Osteocyte (in vitro differentiated cells): ENCODE results near the gene SPECC1. TPM values are rescaled to one million over a fixed set of nuclear protein-coding genes. Genes with fewer than 3 reads are reported as not detected.
"Not testable (repeated sequence)": the region's sequence is repeated elsewhere in the genome, so short reads cannot be mapped to it uniquely, and the experiment has no call there.

Experiments used
- DNase-seq: peaks from one replicate; pipeline ENCODE4 v3.0.0; 2021; ENCODE audit warnings: mixed read lengths; ENCODE audit not compliant: unreplicated experiment; ENCODE audit errors: extremely low spot score
- H3K27ac Mint-ChIP-seq: one replicate; pipeline ENCODE4 v1.8.0; 2021; ENCODE audit warnings: mild to moderate bottlenecking, mixed read lengths; ENCODE audit not compliant: unreplicated experiment
- H3K27me3 Mint-ChIP-seq: one replicate; pipeline ENCODE4 v1.8.0; 2021; ENCODE audit warnings: mixed read lengths; ENCODE audit not compliant: unreplicated experiment
- H3K36me3 Mint-ChIP-seq: one replicate; pipeline ENCODE4 v1.8.0; 2021; ENCODE audit warnings: mixed read lengths; ENCODE audit not compliant: unreplicated experiment
- H3K4me1 Mint-ChIP-seq: one replicate; pipeline ENCODE4 v1.8.0; 2021; ENCODE audit warnings: mixed read lengths; ENCODE audit not compliant: unreplicated experiment
- H3K4me3 Mint-ChIP-seq: one replicate; pipeline ENCODE4 v1.8.0; 2021; ENCODE audit warnings: mild to moderate bottlenecking, moderate library complexity, mixed read lengths; ENCODE audit not compliant: unreplicated experiment
- H3K9me3 Mint-ChIP-seq: one replicate; pipeline ENCODE4 v1.8.0; 2021; ENCODE audit warnings: mixed read lengths; ENCODE audit not compliant: unreplicated experiment
- total RNA-seq: library from RNA; stranded (reverse); gene quantifications from 2 replicates; pipeline ENCODE4 v1.2.1, GENCODE V29; 2021
- TF ChIP-seq, protein P1 (sequence below): fragments of 200-600 bp; sonication (generic); IDR thresholded peaks from 2 replicates; pipeline ENCODE4 v1.5.0; 2021; ENCODE audit warnings: antibody characterized with exemption, mild to moderate bottlenecking, moderate library complexity

SPECC1 gene
- total RNA-seq, 1 donor from 2014 or later, result 12.1 TPM

DNA sequence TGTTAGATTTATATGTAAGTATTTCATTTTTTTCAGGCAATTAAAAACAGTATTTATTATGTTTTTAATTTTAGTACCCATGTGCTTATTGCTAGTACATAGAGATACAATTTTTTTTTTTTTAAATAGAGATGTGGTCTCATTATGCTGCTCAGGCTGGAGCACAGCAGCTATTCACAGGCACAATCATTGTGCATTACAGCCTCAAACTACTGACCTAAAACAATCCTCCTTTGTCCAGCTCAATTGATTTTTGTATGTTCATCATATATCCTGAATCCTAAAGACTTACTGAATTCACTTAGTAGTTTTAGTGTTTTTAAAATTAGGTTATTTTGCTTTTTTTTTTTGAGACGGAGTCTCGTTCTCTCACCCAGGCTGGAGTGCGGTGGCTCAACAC lies 26.3 kb downstream of the SPECC1 start:
- H3K27me3 Mint-ChIP-seq, result peaks cover 53% of the 10 kb centered on the region
- H3K9me3 Mint-ChIP-seq, result no peaks in the 10 kb centered on the region
- no peak overlapping the region for H3K27ac Mint-ChIP-seq
- no peaks in the 10 kb centered on the region for H3K4me1 Mint-ChIP-seq
- DNase-seq, result no peak
- no peaks in the 10 kb centered on the region for H3K36me3 Mint-ChIP-seq
- no peak overlapping the region for H3K4me3 Mint-ChIP-seq
- TF ChIP-seq, protein P1, sequence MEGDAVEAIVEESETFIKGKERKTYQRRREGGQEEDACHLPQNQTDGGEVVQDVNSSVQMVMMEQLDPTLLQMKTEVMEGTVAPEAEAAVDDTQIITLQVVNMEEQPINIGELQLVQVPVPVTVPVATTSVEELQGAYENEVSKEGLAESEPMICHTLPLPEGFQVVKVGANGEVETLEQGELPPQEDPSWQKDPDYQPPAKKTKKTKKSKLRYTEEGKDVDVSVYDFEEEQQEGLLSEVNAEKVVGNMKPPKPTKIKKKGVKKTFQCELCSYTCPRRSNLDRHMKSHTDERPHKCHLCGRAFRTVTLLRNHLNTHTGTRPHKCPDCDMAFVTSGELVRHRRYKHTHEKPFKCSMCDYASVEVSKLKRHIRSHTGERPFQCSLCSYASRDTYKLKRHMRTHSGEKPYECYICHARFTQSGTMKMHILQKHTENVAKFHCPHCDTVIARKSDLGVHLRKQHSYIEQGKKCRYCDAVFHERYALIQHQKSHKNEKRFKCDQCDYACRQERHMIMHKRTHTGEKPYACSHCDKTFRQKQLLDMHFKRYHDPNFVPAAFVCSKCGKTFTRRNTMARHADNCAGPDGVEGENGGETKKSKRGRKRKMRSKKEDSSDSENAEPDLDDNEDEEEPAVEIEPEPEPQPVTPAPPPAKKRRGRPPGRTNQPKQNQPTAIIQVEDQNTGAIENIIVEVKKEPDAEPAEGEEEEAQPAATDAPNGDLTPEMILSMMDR, result no peak

DNA sequence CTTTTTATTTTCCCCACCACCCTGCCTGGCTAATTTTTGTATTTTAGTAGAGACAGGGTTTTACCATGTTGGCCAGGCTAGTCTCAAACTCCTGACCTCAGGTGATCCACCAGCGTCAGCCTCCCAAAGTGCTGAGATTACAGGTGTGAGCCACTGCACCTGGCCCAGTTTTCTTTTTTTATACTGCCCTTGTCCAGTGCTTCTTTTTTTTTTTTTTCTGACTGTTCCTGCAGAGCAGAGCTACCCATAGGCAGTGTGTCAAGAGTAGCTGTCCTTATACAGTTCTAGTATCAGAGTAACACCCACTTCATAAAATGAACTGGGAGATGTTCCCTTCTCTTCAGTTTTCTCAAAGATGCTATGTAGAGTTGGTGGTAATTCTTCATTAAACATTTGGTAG lies 28.1 kb downstream of the SPECC1 start:
- H3K9me3 Mint-ChIP-seq, H3K4me1 Mint-ChIP-seq, H3K4me3 Mint-ChIP-seq, DNase-seq, H3K36me3 Mint-ChIP-seq, H3K27ac Mint-ChIP-seq: not testable (repeated sequence)
- H3K27me3 Mint-ChIP-seq, result peaks cover 46% of the 10 kb centered on the region

DNA sequence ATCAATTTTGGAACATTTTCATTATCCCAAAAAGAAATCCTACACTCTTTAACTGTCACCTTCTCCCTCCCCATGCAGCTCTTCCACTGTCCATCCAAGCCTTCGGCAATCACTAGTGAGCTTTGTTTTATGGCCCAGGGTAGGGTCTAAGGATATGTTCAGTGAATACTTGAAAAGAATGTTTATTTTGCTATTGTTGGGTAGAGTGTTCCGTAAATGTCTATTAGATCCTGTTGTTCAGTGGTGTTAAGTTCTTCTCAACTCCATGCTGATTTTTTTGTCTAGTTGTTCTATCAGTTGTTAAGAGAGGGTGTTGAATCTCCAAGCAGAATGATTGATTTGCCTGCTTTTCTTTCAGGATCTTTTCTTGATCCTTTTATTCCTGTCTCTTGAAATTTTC lies 29.9 kb downstream of the SPECC1 start:
- Mint-ChIP-seq H3K27ac (no peak overlapping the region), H3K27me3 (peaks cover 53% of the 10 kb centered on the region), H3K4me3 (no peak overlapping the region), H3K36me3 (no peaks in the 10 kb centered on the region), H3K4me1 (no peaks in the 10 kb centered on the region), H3K9me3 (no peaks in the 10 kb centered on the region)
- TF ChIP-seq, protein P1, result no peak
- DNase-seq, result no peak

DNA sequence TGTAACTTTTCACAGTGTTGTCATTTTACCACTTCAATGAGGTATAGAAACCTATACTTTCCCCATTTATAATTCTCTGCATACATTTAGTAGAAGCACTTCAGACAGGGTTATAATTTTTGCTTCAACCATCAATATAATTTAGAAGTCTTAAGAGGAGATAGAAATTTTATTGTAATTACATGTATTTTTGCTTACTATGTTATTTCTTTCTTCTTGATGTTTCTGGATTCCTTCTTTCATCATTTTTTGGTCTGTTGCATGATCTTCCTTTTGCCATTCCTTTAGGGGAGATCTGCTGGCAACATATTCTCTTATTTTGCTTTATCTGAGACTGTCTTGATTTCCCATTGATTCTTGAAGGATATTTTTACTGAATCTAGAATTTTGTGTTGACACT lies 31.1 kb downstream of the SPECC1 start:
- Mint-ChIP-seq H3K9me3 (no peaks in the 10 kb centered on the region), H3K36me3 (no peaks in the 10 kb centered on the region), H3K27me3 (peaks cover 49% of the 10 kb centered on the region), H3K4me3 (no peak overlapping the region), H3K27ac (no peak overlapping the region), H3K4me1 (no peaks in the 10 kb centered on the region)
- DNase-seq, result no peak
- TF ChIP-seq, protein P1, result no peak

DNA sequence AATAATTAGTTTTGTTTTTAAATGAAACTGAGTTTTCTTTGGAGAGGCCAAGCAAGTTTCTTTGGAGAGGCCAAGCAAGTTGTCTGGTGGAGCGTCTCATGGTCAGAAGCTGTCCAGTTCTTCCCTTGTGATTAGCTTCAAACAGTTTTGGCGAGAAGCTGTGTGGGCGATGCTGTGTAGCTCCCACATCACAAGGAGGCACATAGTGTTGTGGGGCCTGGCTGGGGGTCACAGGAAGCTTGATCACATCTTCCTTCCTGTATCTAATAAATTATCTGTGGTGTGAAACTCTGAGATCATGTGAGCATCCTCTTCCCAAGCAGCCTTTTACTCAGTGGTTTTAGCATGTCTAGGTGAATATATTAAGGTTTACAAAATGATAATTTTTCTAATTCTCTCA lies 33.9 kb downstream of the SPECC1 start:
- Mint-ChIP-seq H3K4me1 (no peaks in the 10 kb centered on the region), H3K36me3 (no peaks in the 10 kb centered on the region), H3K27me3 (peaks cover 50% of the 10 kb centered on the region), H3K9me3 (no peaks in the 10 kb centered on the region), H3K27ac (no peak overlapping the region), H3K4me3 (no peak overlapping the region)
- TF ChIP-seq, protein P1, result no peak
- no peak for DNase-seq

DNA sequence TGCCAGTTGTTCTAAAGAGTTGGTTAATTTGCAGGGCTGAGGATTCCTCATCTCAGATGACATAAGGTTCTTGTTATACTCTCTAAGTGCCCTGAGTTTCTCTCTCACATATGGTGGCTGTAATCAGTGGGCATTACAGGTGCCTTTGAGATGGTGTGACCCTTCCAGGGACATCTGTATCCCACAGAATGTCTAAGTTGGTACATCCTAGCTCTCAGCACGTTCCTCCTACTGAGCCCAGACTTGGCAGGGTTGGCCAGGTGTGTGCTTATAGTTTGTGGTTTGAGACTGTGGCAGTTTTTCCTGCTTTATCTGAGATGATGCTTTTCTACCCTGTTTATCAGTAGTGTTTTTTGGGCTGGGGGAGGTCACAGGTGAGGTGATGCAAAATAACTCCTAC lies 36.3 kb downstream of the SPECC1 start:
- Mint-ChIP-seq H3K4me1 (no peaks in the 10 kb centered on the region), H3K27me3 (peaks cover 43% of the 10 kb centered on the region), H3K27ac (no peak overlapping the region), H3K4me3 (no peak overlapping the region), H3K9me3 (no peaks in the 10 kb centered on the region), H3K36me3 (no peaks in the 10 kb centered on the region)
- DNase-seq, result no peak
- TF ChIP-seq, protein P1, result no peak
